ENCODE data around the gene PCNT.

DNA sequence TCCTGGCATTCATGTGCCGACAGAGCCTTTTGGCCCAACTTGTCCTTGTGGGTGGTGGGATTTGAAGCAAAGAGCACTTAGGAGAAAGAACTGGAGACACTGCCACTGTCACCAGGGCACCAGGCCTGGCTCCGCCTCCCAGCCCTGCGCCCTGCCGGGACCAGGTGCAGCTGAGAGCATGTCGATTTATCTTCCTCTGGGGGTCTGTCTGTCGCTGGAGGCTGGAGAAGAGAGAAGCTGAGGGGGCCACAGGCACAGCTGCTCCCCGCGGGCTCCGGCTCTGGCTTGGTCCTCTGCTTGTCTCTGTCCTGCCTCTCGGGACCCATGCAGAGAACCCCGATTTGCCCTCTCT is 28.2 kb downstream of the PCNT start:
- TF ChIP-seq, protein P1, sequence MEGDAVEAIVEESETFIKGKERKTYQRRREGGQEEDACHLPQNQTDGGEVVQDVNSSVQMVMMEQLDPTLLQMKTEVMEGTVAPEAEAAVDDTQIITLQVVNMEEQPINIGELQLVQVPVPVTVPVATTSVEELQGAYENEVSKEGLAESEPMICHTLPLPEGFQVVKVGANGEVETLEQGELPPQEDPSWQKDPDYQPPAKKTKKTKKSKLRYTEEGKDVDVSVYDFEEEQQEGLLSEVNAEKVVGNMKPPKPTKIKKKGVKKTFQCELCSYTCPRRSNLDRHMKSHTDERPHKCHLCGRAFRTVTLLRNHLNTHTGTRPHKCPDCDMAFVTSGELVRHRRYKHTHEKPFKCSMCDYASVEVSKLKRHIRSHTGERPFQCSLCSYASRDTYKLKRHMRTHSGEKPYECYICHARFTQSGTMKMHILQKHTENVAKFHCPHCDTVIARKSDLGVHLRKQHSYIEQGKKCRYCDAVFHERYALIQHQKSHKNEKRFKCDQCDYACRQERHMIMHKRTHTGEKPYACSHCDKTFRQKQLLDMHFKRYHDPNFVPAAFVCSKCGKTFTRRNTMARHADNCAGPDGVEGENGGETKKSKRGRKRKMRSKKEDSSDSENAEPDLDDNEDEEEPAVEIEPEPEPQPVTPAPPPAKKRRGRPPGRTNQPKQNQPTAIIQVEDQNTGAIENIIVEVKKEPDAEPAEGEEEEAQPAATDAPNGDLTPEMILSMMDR (IDR thresholded peaks at IDR 0.05 in 2 of 3, conservative IDR thresholded peaks at IDR 0.05 in 1 of 3; ENCODE audit: insufficient read depth in 2 of 3, low read depth in 1 of 3, low read length in 3 of 3), result no peak
- no peak for TF ChIP-seq POLR2AphosphoS2 (IDR thresholded peaks at IDR 0.05; ENCODE audit: low read length)
- TF ChIP-seq TCF7 (IDR thresholded peaks at IDR 0.05; ENCODE audit: borderline replicate concordance), result no peak
